ENCODE measurements around the gene ALS2.

- no peak for TF ChIP-seq CTCF (IDR thresholded peaks at IDR 0.05)
- TF ChIP-seq POLR2A (IDR thresholded peaks at IDR 0.05) = no peak
Observed at GRCh38 chr2:201704536-201704935, 76.2 kb downstream of the ALS2 start.
